GM19238 (cell line): Measurements from ENCODE around the gene POM121C.
"Not testable (repeated sequence)": the region's sequence is repeated elsewhere in the genome, so short reads cannot be mapped to it uniquely, and the experiment has no call there.

ENCODE experiments used
- DNase-seq: peaks from one replicate; pipeline ENCODE4 v3.0.0; 2011; ENCODE audit warnings: low spot score; ENCODE audit not compliant: insufficient read length

The POM121C gene

DNA sequence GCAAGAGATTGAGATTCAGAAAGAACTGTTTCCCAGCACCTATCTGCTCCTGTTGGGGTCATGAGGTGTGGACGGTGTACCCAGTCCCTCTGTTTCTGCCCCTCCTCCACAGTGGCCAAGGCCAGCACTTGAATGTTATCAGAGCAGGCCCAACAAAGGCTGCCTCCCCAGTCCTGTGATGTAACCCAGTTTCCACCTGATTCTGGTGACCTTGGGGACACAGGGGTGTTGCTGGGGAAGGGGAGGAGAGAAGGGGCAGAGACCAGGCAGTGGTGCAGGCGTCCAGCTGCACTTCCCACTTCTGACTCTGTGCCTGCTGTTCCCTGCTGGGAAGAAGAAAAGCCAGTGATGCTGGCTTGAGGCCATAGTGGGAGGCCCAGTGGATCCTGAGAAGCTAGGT is 88.2 kb downstream of the POM121C start:
- not testable (repeated sequence) for DNase-seq

DNA sequence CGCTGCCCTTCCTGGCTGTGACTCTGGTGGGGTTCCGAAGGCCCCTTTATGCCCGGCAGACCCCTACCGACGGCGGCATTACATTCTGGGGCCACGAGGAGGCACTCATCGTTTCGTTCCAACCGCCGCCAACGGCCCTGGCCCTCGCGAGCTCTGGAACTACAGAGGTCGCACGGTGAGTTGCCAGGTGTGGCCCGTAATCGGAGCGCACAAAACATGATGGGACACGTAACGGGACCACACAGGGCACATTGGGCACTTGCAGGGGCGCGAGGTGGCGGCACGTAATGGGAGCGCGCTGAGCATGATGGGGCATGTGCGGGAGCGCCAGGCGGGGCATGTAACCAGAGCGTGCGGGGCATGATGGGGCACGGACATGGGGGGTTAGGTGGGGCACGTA is 90.8 kb downstream of the POM121C start, which contains the start of gene TRIM73:
TSS of gene TRIM73 (plus strand) at position 301 of the 400 bp plus-strand sequence. CDS start 3,305 bp downstream, outside the sequence.
- not testable (repeated sequence) for DNase-seq

DNA sequence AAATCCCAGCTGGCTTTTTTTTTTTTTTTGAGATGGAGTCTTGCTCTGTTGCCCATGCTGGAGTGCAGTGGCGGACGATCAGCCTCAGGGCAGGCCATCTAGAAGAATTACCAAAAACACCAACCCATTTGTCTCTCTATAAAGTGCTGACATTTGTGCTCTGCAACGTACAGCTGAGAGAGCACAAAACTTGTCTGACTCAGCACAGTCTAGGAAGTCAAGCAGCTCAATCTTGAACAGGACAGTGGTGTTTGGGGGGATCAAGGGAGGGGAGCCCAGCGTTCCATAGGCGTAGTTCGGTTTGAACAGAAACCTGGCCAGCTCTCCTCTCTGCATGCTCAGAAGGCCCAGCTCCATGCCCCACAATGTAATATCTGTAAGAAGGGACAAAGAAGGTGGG is 92.9 kb downstream of the POM121C start:
- DNase-seq = not testable (repeated sequence)

DNA sequence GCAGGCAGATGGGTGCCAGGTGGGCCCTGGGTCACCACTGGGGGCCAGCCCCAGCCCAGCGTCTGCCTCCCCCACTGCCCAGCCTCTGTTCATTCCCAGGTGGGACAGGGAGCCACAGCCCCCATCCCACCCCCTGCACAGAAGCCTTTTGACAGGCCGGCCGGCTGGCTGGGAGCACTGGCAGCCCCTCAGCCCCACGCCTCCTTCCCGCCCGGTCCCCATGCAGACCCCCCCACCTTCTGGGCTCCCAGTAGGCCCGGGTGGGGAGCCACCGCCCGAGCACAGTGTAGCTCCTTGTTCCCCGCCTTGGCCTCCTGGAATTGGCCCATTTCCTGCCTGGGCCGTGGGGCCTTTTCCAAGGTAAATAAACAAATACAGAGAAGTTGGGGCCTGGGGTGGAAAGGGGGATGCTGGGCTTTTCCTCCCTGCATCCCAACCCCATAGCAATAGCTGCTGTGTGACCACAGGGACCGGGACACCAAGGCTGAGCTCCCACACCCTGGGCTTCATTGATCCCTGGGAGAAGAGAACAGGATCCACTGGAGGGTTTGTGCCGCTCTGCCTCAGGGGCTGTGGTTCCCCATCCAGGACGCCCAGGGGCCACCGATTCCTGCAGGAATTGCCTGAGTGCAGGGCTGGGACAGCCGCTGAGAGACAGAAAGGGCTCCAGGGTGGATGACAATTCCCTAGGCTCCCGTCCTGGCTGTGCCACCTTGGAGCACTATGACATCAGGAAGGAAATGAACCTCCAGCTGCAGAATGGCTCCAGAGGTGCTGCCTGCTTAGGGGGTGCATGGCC is 111.4 kb downstream of the POM121C start:
- not testable (repeated sequence) for DNase-seq

DNA sequence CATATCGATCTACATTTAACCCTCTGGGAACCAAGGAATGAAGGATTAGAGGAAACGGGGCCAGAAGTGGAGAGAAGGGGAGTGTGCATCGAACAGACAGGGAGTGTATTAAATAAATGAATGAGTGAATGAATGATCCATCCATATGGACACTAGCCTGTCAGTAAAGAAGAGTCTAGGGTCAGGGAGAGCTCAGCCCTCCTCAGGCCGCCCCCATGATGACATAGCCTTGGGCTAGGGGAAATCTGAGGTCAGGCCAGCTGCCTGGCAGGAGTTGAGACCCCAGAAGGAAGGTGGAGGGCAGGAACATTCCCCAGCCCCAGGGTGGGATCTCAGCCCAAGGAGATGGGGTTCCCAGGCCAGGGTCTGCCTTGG is 112.0 kb downstream of the POM121C start:
- DNase-seq = not testable (repeated sequence)

DNA sequence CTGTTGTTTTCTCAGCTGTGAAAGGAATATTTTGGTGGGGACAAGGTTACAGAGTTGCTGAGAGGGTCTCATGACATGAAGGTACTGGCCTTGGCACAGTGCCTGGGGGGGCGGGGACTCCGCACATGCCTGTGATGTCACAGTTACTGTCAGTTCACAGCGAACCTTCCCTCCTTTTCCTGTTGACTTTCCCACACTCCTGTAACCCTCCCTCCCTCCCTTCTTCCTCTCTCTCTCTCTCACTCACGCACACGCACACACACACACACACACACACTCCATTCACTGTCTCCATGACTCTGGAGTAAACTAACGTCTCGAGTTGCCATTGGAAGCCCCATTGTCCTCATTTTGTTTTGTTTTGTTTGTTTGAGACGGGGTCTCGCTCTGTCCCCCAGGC is 118.8 kb downstream of the POM121C start:
- not testable (repeated sequence) for DNase-seq
